GM13976 (cell line): ENCODE results near the gene SNAI3.

Experiments
- DNase-seq: peaks from one replicate; pipeline ENCODE4 v3.0.0; 2012; ENCODE audit warnings: low spot score
- in situ Hi-C: fragments of 300-500 bp; cut with MboI; formaldehyde crosslinking; loops from one replicate; pipeline ENCODE4 v1.12.0; 2022; ENCODE audit warnings: low sequenced_read_pairs, mixed read lengths, inconsistent platforms; ENCODE audit not compliant: unreplicated experiment
- TF ChIP-seq, protein P1 (sequence below): IDR thresholded peaks from 2 replicates; pipeline ENCODE4 v1.5.1; 2012; ENCODE audit warnings: borderline replicate concordance, mild to moderate bottlenecking; ENCODE audit not compliant: insufficient read depth; ENCODE audit errors: extremely low read depth, missing control alignments, control extremely low read depth

Gene SNAI3

DNA sequence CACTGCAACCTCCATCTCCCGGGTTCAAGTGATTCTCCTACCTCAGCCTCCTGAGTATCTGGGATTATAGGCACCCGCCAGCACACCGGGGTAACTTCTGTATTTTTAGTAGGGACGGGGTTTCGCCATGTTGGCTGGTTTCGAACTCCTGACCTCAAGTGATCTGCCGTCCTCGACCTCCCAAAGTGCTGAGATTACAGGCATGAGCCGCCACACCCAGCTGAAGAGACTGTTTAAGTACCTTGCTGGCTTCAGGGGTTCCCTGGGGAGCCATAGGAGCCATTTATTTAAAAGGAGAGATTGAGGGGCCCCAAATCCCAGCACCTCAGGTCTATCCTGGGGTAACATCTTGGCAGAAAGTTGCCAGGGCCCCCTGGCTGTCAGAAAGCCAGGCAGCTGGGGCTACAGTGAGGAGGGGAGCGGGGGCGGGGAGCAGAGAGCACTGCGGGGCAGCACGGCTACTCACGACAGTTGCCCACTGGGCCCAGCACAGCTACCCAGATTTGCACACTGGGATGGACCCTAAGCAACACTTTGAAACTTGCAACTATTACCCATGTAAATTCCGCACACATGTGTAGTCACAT, 1.6 kb downstream of the SNAI3 start:
- DNase-seq: no peak
- TF ChIP-seq, protein P1, sequence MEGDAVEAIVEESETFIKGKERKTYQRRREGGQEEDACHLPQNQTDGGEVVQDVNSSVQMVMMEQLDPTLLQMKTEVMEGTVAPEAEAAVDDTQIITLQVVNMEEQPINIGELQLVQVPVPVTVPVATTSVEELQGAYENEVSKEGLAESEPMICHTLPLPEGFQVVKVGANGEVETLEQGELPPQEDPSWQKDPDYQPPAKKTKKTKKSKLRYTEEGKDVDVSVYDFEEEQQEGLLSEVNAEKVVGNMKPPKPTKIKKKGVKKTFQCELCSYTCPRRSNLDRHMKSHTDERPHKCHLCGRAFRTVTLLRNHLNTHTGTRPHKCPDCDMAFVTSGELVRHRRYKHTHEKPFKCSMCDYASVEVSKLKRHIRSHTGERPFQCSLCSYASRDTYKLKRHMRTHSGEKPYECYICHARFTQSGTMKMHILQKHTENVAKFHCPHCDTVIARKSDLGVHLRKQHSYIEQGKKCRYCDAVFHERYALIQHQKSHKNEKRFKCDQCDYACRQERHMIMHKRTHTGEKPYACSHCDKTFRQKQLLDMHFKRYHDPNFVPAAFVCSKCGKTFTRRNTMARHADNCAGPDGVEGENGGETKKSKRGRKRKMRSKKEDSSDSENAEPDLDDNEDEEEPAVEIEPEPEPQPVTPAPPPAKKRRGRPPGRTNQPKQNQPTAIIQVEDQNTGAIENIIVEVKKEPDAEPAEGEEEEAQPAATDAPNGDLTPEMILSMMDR: no peak
- in situ Hi-C loops: no loop called here

DNA sequence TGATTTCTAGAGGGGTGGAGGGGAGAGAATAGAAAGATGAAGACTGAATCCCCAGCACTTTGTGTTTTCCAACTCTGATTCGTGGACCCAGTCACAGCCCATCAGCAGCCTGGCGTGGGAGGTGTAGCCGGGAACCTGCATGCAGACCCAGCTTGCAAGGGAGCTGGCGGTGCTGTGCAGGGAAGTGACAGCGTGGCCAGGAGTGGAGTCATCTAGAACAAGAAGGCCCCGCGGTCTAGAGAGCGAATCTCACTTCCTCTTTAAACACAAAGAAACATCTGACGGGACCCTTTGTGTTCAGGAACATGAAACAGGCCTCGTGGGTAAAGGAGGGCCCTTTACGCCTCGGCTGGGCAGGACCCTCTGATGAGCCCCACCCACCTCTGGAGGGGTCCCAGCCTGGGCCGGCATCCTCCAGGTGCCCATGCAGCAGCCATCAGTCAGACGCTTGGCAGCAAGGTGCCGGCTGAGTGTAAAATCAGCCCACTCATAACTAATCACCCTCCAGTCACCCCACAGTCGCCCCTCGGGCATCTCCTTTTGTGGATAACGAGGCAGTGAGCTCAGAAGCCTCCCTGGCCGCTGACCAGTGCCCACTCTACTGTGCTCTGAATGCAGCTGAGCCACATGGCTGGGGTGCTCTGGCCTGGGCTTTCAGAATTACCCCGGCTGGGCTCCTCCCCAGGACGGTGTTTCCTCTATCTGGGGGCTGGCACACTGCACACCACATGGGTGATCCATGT, 4.4 kb downstream of the SNAI3 start:
- TF ChIP-seq, protein P1: no peak
- in situ Hi-C loops: no loop called here
- DNase-seq: peak; percentile 93

DNA sequence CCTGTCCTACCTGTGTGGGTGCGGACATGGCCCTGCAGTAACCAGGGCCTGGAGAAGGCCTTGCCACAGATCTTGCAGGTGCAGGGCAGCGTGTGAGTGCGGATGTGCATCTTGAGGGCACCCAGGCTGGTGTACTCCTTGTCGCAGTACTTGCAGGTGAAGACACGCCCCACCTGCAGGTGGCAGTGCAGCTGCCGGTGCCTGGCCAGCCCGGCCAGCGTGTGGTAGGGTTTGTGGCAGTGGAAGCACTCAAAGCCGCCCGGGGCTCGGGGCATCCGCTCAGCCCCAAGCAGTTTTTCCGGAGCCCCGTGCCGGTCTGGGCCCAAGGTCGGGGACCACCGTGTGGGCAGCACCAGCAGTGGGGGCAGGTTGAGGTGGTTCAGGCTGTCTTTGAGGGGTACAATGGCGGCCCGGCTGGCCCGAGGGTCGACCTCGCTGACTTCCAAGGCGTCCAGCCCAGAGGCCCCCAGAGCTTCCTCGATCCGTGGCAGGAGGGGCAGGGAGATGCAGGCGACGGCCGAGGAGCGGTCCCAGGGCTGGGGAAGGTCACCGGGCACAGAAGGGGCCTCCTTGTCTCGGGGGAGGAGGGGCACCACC, 5.1 kb downstream of the SNAI3 start:
- peak; percentile 77 for DNase-seq
- TF ChIP-seq, protein P1: peak; percentile 60
- in situ Hi-C loops: no loop called here

DNA sequence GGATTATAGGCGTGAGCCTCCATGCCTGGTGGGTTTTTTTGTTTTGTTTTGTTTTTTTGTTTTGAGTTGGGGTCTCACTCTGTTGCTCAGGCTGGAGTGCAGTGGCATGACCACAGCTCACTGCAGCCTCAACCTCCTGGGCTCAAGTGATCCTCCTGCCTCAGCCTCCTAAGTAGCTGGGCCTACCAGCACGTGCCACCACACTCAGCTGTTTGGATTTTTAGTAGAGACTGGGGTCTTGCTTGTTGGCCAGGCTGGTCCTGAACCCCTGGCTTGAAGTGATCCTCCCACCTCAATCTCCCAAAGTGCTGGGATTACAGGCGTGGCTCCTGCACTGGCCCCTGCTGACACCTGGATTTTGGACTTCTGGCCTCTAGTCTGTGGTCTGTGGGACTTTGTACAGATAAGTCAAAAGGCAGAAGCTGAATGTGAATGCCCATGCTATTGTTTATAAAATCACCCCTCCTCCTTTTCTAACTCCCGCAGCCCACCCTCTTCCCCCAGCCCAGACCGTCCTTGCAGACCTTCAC, 5.7 kb downstream of the SNAI3 start:
- TF ChIP-seq, protein P1: no peak
- in situ Hi-C loops: no loop called here
- DNase-seq: no peak

DNA sequence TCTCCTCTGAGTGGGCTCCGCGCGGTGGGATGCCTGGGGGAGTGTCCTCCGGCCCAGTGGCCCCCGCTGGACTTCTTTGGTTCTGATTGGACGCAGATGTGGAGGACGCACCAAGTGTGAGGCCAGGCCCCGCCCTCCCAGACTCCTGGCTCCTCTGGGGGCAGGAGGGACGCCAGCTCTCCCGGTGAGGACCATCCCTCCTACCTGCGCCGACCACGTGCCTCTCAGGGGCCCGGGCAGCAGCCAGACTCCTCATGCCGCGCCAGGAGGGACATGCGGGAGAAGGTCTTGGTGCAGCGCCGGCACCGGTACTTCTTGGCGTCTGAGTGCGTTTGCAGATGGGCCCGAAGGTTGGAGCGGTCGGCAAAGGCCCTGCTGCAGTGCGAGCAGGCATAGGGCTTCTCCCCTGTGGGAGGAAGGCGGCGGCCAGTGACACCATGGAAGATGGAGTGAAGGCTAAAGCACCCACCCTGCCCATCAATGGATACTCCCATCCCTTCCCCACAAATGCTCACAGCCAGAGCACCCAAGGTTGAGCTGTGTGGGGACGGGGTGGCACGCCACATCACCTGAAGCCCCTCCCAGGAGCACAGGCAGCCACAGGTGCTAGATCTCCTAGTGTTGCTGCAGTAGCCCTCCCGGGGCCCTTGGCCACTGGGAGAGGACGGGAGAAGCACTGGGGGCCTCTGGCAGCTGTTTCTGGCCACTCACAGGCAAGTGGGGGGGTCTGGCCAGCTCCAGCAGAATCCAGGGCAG, 7.9 kb downstream of the SNAI3 start:
- no peak for DNase-seq
- TF ChIP-seq, protein P1: no peak
- in situ Hi-C loops: no loop called here

DNA sequence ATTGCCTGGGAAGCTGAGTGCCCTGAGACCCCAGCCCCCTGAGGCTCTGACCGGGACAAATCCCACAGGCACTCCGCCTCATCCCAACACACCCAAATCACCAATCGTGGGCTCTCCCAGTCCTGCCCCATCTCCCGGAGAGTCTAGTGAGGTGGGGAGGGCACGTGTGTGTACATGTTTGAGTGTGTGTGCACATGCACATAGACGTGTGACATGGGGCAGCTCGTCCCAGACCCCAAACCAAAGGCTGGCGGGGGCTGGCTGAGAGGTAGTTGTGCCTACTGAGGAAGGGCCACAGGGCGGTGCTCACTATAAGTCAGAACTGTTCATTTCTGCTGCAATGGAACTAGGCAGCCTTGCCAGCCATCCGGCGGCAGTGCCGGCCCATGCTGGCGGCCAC, 8.6 kb downstream of the SNAI3 start:
- TF ChIP-seq, protein P1: no peak
- in situ Hi-C loops: no loop called here
- DNase-seq: no peak
